Eye (tissue), 1 donor: Measurements from ENCODE around the gene GPANK1.
"Not testable (repeated sequence)": the region's sequence is repeated elsewhere in the genome, so short reads cannot be mapped to it uniquely, and the experiment has no call there.

Source experiments
- DNase-seq: peaks from one replicate; pipeline ENCODE4 v3.0.0-alpha.2; 2015

The GPANK1 gene

DNA sequence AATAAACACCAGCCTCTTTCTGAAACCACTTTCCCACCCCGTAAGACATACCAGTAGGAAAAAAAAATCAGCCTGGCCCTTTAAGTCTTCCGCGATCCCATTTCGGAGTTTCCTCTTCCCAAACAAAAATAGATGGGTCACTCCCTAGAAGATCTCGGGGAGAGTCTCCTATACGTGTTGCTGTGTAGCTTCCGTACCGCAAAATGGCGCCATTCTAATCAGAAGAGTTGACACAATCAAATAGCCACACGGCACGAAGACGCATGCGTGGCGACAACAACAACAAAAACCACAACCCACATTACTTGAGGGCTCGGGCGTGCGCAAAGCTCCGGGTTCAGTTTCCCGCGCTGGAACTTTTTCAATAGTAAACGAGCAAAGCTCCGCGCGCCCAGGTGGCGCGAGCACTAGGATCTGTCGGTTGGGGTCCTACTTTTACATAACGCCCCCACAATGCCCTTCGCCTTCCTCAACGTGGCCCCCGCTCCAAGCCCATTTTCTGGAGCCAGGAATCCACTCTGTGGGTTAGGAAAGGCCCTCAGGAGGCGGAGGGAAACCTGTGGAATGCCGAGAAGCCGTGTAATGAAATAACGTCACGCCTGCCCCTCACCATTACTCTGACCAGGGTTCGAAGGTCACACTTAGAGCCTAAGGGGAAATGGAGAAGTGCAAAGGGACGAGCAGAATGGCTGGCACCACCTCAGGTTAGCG is at the start of gene GPANK1:
Gene GPANK1 (minus strand): TSS at position 208 of the 711 bp plus-strand sequence. CDS start 519 bp downstream, outside the sequence.
- peak; percentile 96 for DNase-seq

DNA sequence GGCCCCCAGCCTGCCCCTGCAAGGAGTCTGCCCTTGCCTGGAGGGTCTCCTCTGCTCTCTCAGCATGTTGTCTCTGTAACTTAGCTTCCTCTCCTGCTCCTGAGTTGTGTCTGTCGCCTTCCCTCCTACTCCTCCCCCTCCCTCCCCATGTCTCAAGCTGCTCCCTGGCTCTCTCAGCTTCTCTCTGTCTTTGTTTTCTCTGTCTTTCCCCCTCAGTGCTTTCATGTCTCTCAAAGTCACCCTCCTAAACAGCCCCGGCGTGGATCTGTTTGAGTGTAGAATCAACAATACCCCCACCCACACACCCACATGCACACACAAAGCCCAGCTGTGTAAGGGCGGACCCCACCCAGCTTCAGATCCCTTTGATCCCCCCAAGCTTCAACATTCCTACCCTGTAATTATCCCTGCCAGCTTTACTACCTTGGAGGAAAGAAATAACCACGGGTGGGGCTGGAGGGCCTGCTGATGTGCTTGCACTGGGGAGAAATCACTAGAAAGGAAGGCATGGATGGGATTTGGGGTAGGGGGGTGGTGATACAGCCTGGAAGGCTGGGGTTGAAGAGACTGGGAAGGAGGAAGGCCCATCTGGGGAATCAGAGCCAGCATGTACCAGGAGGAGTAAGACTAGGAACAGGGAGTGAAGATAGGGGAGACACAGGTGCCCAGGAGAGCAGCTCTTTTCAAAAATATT is 49.3 kb upstream of the GPANK1 start:
- DNase-seq = peak; percentile 82

DNA sequence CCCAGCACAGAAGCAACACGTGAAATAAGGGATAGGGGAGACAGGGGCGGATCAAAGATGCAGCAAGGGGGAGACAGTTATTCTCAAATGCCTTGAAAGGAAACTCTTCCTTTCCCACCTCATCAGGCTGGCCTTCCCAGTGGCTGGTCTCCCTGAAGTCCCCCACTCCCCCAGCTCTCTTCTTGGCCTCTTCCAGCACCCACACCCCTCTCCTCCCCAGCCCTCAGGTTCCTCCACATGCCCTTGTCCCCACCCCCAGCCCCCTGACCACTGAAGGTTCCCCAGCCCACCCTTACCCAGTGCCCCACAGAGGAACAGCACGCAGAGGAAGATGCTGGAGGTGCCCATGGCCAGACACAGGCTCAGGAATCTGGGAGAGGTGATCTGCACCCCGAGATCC is 48.7 kb upstream of the GPANK1 start:
- no peak for DNase-seq

DNA sequence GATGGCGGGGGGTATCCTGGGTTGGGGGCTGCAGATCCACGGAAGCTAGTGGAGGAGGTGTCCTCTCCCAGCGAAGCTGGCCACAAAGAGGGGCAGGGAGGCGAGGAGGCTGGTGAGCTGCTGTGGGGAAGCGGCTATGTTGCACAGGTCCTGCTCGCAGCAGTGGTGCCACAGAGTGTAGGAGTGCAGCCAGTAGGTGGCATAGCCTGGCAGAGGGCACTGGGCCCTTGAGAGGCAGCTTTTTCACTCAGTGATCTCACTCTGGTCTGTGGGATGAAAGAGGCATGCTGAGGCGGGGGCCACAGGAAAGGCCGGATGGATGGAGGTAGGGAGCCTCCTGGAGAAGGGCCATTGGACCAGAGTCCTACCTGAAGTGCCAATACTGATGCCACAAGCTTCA is 47.5 kb upstream of the GPANK1 start:
- no peak for DNase-seq

DNA sequence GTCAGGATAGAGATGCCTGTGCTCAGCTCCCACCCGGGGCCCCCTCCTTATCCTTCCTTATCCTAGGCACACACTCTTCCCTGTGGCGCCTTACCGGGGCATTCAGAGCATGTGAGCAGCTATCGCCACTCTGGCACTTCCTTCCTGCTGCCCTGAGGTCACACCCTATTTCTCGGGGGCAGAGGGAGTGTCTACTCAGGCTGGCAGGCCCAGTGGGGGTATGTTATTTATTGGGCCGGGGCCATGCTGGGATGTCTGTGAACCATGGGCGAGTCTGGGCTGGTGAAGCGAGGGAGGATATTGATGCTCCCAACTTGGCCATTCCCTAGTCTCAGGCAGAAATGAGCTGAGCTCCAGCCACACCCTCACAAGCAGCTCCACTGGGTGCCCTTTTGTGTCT is 46.4 kb upstream of the GPANK1 start:
- no peak for DNase-seq

DNA sequence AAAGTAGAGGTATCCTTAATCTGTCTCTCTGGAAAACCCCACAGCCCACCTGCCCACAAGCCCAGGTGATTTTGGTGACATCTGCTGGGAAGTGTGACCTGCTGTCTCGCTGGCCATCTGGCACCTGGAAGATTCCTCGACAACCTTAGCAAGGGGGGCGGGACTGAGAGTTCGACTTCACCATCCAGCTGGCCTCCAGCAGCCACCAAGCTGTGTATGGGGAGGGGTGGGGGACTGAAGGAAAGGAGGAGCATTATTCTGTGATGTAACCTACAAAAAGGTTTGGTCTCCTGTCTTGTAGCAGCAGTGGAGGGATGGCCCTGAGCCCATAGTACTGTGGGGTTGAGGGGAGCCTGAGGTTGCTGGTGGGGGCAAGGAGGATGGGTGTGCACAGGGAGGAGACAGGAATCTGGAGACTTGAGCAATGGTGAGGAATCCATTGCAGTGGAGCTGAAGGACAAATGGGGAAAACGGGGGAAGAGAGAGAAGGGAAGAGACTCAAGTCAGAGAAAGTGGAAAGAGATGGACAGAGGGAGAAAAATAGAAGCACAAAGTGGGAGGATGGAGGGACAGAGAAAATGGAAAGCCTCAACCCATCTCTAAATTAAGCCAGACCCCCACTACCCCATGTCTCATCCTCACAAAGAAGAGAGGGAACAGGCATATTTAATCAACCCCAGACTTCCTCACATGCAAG is 45.9 kb upstream of the GPANK1 start:
- DNase-seq = no peak

DNA sequence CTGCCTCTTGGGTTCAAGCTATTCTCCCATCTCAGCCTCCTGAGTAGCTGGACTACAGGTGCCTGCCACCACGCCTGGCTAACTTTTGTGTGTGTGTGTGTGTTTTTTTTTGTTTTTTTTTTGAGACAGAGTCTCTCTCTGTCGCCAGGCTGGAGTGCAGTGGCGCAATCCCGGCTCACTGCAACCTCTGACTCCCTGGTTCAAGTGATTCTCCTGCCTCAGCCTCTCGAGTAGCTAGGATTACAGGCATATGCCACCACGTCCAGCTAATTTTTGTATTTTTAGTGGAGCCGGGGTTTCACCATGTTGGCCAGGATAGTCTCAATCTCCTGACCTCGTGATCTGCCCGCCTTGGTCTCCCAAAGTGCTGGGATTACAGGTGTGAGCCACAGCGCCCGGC is 44.4 kb upstream of the GPANK1 start:
- not testable (repeated sequence) for DNase-seq

DNA sequence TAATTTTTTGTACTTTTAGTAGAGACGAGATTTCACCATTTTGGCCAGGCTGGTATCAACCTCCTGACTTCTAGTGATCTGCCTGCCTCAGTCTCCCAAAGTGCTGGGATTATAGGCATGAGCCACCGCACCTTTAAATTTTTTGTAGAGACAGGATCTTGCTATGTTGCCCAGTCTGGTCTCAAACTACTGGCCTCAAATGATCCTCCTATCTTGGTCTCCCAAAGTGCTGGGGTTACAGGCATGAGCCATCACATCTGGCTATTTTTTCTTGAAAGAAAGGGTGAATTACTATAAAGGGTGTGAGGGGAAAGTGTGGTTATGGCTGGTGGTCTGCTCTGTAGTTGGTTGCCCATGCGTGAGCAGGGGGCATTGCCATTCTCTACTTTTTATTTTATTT is 43.4 kb upstream of the GPANK1 start:
- DNase-seq = no peak

DNA sequence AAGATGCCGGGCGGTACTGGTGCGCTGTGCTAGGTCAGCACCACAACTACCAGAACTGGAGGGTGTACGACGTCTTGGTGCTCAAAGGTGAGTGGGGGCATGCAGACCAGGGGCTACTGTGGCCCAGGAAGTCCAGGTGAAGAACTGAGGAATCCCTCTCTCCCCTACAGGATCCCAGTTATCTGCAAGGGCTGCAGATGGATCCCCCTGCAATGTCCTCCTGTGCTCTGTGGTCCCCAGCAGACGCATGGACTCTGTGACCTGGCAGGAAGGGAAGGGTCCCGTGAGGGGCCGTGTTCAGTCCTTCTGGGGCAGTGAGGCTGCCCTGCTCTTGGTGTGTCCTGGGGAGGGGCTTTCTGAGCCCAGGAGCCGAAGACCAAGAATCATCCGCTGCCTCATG is 42.9 kb upstream of the GPANK1 start:
- no peak for DNase-seq

DNA sequence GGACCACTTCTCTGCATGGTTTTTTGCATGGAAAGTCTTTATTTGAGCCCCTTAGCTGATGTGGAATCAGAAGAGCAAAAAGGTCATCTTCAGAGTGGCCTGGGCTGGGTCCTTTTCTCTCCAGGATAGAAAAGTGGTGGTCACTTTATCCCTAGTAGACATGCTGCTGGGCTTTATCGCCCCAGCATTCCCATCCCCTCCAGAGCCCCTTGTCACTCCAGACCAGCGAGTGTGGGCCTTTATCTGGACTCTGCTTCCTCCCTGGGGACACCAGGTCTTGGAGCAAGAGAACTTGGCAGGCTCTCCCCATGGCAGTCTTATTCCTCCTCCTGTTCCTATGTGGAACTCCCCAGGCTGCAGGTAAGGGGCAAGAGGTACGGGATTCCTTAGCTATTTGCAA is 41.8 kb upstream of the GPANK1 start, which contains the start of gene LY6G6F:
Gene LY6G6F (plus strand): TSS at position 268 of the 400 bp plus-strand sequence. CDS start 41 bp downstream, at position 309.
- DNase-seq = no peak

DNA sequence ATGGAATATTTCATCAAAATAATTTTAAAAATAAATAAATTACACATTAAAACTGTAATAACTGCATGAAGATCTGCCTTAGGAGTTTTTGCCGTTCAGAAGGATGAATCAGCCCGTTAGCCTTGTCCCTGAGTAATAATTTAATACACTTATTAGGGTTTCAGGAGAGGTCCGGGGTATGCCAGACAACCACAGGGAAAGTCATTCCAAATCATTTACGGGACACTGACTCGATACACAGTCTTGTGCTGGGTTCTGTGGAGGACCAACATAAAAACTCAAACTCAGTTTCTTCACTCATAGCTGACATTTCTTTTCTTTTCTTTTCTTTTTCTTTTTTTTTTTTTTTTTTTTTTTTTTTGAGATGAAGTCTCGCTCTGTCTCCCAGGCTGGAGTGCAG is 41.1 kb upstream of the GPANK1 start:
- DNase-seq = peak; percentile 71

DNA sequence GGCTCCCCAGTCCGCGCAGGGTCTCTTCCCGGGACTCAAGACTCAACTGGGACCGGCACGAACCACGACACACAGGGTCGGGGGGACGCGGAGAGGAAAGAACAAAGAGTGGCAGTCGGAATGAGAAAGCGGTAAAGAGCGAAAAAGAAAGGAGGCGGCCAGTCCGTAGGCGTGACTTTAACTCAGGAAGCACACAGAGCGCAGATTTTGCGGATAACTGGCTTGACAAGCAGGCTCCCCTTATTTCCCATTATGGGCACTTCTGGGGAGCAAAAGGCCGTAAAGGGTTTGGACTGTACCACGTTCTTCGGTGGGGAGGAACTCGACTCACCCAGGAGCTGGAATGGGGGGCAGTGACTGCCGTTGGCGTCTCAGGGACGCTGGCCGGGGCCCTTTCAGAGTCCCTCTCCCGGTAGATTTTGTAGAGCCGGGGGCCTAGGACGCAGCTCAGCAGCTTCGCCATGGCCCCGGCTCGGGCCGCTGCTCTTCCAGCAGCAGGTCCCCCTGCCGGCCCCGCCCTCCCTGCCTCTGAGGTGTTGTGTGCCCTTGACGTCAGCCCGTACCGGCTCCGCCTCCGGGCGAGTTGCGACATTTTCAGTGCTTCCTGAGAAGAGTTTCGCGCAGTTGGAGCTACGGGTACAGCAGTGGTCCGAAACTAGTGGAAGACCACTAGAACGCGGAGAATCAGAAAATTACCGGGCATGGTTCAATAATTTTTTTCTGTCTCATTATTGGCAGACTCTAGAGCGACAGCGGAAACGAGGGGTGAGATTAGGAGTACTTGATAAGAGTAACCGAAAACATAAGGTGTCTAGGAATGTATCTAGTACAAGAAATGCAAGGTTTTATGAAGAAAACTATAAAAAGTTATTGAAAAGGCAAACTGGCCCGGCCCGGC is 38.3 kb upstream of the GPANK1 start, which contains the start of gene ABHD16A:
Gene ABHD16A (minus strand): TSS at position 506 of the 898 bp plus-strand sequence. CDS start 43 bp downstream, at position 463.
- peak; percentile 99 for DNase-seq

DNA sequence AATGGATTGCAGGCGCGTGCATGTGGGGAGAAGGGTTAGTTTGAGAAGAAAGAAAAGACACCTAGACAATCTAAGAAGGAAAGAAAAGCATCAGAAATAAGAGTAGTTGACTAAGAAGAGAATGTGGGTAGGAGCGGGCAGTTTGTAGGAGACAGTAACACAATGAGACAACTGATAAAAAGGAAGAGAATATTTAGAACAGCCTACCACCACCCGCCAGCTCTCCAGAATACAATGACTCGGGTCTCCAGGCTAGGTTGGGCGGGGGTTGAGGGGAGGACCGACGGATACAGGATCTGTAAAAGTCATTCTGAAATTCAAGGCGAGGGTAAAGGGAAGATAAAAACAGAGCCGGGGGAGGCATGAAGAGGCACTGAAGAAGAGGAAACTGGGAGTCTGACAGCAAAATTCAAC is 37.6 kb upstream of the GPANK1 start:
- no peak for DNase-seq

DNA sequence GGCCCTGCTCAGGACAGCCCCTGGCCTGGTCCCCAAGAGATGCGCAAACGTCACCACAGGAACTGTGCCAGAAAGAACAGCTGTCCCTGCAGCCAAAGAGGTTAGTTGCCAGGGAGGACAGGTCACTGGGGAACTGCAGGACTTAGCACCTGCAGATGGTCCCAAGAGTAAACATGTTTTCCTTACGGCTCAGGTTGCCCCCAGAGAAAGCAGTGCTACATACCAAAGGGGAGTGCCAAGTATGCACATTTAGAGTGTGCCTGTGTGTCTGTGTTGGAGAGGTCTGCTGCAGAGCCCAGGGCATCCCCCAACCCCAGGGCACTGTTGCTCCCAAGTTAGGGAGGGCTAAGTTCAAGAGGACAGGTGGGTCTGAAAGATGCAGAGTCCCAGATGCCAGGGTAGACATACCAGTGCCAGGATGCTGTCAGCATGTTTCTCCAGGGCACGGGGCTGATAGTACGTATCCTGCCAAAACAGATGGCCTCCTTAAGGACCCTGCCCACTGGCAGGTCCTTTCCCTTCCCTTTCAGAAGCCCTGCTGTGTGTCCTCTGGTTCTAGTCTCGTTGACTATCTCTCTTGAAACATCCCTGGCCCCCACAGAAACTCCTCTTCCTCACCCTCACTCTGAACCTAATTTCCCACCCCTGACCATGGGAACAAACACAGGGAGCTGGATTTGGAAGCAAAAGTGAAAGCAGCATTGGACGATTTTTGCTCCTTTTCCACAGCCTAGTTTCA is 37.0 kb upstream of the GPANK1 start:
- no peak for DNase-seq

DNA sequence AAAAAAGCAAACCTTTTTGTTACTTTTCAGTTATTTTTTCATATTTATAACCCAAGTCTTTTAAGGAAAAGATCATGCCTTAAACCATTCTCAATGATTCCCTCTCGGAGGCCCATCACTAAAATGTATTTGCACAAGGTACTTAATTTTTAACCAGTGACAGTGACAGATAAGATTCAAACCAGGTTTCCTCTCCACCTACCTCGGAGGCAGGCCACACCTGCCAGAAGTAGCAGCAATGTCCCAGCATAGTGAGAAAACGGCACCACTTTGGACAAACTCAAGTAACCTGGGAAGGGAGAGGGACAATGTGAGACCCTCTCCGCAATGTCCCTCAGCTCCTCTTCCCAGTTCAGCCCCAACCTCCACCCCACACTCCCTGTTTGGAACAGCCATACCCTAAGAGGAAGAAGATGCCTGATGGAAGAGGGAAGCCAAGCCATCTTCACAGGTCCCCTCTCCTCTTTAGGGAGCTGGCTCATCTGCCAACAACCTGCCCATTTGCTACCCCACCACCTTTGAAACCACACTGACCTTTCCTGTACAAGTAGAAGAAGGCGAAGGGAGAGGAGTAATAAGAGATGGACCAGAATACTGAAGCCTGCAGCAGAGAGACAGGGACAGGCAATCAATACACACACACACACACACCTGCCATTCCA is 36.1 kb upstream of the GPANK1 start:
- no peak for DNase-seq

DNA sequence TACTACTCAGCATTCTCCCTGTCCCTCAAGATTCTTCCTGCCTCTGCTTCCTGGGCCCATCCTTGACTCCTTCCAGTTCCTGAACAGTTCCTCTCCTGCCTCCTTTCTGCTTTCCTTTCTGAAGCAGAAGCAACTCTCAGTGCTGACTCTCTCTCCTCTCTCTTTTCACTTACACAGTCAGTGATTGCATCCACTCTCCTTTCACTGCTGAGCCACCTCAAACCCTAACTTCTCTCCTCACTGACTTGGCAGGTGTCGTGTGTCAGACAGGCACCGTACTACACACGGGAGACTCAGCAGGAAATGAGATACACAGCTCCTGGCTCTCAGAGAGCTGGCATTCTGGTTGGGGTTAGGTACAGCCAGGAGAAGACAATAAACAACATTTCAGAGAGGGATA is 32.8 kb upstream of the GPANK1 start:
- DNase-seq = no peak

DNA sequence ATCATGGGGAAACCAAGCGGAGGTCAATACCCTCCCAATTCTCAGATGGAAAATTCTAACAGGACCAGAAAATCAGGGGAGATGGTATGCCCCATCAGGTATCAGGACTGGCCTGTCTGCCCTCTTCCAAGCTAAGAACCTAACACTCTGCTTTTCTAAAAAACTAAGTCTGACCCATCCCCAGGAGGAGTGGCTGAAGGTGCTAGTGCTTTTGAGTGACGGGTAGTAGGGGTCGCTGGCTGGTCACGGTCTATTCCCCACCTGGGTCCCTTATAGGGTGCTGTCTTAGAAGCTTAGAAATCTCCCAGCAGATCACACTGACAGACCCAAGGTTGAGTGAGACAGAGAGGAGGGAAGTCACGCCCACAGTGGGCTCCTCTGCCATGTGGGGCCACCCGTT is 28.7 kb upstream of the GPANK1 start:
- DNase-seq = no peak

DNA sequence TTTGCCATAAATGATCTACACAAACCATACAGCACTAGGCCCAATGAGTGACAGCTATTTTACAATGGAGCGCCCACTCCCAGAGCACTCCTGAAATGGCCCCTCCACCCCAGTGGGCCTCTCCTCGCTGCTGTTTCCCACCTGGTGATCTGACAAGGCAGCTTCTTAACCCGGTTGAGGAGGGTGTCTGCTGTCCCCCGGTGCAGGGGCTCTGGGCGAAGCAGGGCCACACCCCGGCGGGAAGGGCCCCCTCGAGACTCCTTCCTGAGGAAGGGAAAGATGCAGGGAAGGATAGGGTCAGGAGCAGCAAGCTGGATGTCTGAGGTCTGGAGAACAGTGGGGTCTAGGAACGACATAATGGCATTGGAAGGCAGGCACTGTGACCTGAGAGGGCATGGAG is 28.1 kb upstream of the GPANK1 start:
- DNase-seq = no peak

DNA sequence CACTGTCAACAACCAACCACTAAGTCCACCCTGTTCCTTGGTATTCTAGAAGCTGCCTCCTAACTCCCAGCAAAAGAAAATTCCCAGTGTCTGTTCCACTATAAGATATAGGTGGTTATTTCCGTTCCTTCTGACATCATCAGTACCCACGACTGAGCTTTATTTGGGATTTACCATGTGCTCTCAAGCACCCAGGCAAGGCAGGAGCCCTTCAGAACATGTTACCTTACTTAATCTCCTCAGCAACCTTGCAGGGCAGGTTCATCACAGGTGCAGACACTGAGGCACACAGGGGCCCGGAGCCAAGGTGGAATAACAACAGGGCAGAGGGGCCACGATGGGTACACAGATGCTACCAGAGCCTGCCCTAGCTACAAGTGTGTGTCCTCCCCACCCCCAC is 27.6 kb upstream of the GPANK1 start:
- no peak for DNase-seq

DNA sequence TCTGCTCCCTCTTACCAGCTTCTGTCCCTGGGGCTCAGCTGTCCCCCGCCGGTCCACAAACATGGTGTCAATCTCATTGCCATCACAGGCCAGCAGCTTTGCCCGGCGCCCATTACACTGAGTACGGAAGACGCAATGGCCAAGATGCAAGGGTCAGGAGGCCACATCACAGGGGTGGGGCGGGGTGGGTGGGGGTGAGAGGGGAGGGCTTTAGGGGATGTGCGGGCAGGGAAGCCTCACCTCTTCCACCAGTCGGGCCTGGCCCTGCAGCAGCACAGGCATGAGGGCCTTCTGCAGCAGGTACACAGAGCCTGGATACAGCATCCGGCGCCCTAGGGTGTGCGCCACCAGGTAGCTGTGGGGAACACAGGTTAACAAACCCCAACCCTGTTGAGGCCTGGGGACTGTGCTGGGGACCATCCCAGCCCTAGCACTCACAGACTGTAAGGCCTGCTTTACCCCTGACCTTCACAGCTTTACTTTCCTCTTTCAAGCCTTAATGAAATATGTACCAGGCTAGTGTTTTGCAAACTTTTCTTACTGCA is 26.8 kb upstream of the GPANK1 start:
- no peak for DNase-seq

DNA sequence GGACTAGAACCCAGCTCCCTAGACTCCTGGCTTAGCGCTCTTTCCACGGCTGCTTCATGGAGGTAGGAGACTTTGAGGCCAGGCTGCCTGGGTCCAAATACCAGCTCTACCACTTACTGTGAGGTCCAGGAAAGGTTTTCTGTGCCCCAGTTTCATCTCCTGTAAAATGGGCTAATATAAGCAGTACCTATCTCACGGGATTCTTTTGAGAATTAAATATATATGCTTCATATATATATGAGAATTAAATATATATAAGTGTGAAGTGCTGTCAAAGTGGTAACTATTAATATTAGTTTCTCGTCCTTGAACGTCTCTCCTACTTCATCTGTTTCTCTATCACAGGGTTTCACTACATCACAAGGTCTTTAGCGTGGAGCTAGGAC is 26.3 kb upstream of the GPANK1 start:
- DNase-seq = no peak
